PC-3 (cell line): ENCODE measurements around the gene ZNF385A.
"Not testable (repeated sequence)": the region's sequence is repeated elsewhere in the genome, so short reads cannot be mapped to it uniquely, and the experiment has no call there.

Experiments used
- CTCF ChIP-seq: fragments of 300-600 bp; sonication (generic); conservative IDR thresholded peaks from 2 replicates; pipeline ENCODE4 v1.5.1; 2017; ENCODE audit warnings: antibody characterized with exemption, low read depth, mild to moderate bottlenecking, low read length
- EZH2 ChIP-seq: fragments of 300-600 bp; sonication (generic); IDR thresholded peaks from one replicate; pipeline ENCODE4 v1.6.1; 2017; ENCODE audit warnings: antibody characterized with exemption, mild to moderate bottlenecking, low read length; ENCODE audit not compliant: unreplicated experiment

- not testable (repeated sequence) for TF ChIP-seq CTCF, EZH2
Observed at GRCh38 chr12:54354271-54354670, 30.3 kb downstream of the ZNF385A start.
